ENCODE results near the gene CD84.

Gene CD84

GRCh38 chr1:160504651-160505050, 74.6 kb downstream of the CD84 start:
- Histone ChIP-seq H3K79me2 (ENCODE audit: insufficient read depth, low read length) (peaks cover 42% of the 10 kb centered on the region), H3K9me3 (ENCODE audit: insufficient read depth, low read length) (peaks cover 13% of the 10 kb centered on the region)
- no peak for TF ChIP-seq EZH2phosphoT487 (conservative IDR thresholded peaks at IDR 0.05; ENCODE audit: low read length)
- no peak for TF ChIP-seq CTCF (IDR thresholded peaks at IDR 0.05; ENCODE audit: insufficient read depth, low read length, poor library complexity, severe bottlenecking)

GRCh38 chr1:160503087-160503486, 76.2 kb downstream of the CD84 start:
- Histone ChIP-seq H3K4me2 (ENCODE audit: low read depth, low read length, poor library complexity, severe bottlenecking) (no peak overlapping the region), H3K9ac (ENCODE audit: low read length) (no peak overlapping the region), H3K27ac (ENCODE audit: low read depth, low read length) (no peak overlapping the region), H3K36me3 (ENCODE audit: low read length) (peaks cover 40% of the 10 kb centered on the region), H3F3A (ENCODE audit: insufficient read depth) (no peaks in the 10 kb centered on the region), H2AFZ (ENCODE audit: low read depth, low read length, severe bottlenecking) (no peak overlapping the region), H4K20me1 (ENCODE audit: low read depth, low read length) (no peaks in the 10 kb centered on the region), H3K27me3 (ENCODE audit: low read length) (no peaks in the 10 kb centered on the region), H3K9me2 (replicated peaks; ENCODE audit: insufficient read depth, low read length) (no peaks in the 10 kb centered on the region), H3K9me3 (ENCODE audit: insufficient read depth, low read length) (peaks cover 20% of the 10 kb centered on the region), H3K79me2 (ENCODE audit: insufficient read depth, low read length) (peaks cover 43% of the 10 kb centered on the region), H3K4me3 (ENCODE audit: insufficient read depth, low read length, poor library complexity, severe bottlenecking) (no peak overlapping the region)
- TF ChIP-seq EZH2phosphoT487 (conservative IDR thresholded peaks at IDR 0.05; ENCODE audit: low read length) (no peak), CTCF (IDR thresholded peaks at IDR 0.05; ENCODE audit: insufficient read depth, low read length, poor library complexity, severe bottlenecking) (no peak)

More at GRCh38 chr1:160504651-160505050, 74.6 kb downstream of the CD84 start:
- Histone ChIP-seq H3K27ac (ENCODE audit: low read depth, low read length) (no peak overlapping the region), H2AFZ (ENCODE audit: low read depth, low read length, severe bottlenecking) (no peak overlapping the region), H3K9me2 (replicated peaks; ENCODE audit: insufficient read depth, low read length) (no peaks in the 10 kb centered on the region), H3K9ac (ENCODE audit: low read length) (no peak overlapping the region), H3K4me3 (ENCODE audit: insufficient read depth, low read length, poor library complexity, severe bottlenecking) (no peak overlapping the region), H3K4me2 (ENCODE audit: low read depth, low read length, poor library complexity, severe bottlenecking) (no peak overlapping the region), H3K27me3 (ENCODE audit: low read length) (no peaks in the 10 kb centered on the region), H3F3A (ENCODE audit: insufficient read depth) (peaks cover 2% of the 10 kb centered on the region; the same call in 1 of the 2 replicates), H4K20me1 (ENCODE audit: low read depth, low read length) (no peaks in the 10 kb centered on the region), H3K36me3 (ENCODE audit: low read length) (peaks cover 39% of the 10 kb centered on the region)

- Histone ChIP-seq H3K9me3 (ENCODE audit: insufficient read depth, low read length) (peaks cover 15% of the 10 kb centered on the region; the same call in 1 of the 2 replicates), H3F3A (ENCODE audit: insufficient read depth) (no peaks in the 10 kb centered on the region), H3K9ac (ENCODE audit: low read length) (no peak overlapping the region), H3K27ac (ENCODE audit: low read depth, low read length) (no peak overlapping the region), H4K20me1 (ENCODE audit: low read depth, low read length) (no peaks in the 10 kb centered on the region), H3K9me2 (replicated peaks; ENCODE audit: insufficient read depth, low read length) (no peaks in the 10 kb centered on the region), H3K4me2 (ENCODE audit: low read depth, low read length, poor library complexity, severe bottlenecking) (no peak overlapping the region), H3K4me3 (ENCODE audit: insufficient read depth, low read length, poor library complexity, severe bottlenecking) (no peak overlapping the region), H2AFZ (ENCODE audit: low read depth, low read length, severe bottlenecking) (no peak overlapping the region), H3K27me3 (ENCODE audit: low read length) (no peaks in the 10 kb centered on the region), H3K79me2 (ENCODE audit: insufficient read depth, low read length) (peaks cover 28% of the 10 kb centered on the region), H3K36me3 (ENCODE audit: low read length) (peaks cover 24% of the 10 kb centered on the region)
- TF ChIP-seq EZH2phosphoT487 (conservative IDR thresholded peaks at IDR 0.05; ENCODE audit: low read length) (no peak), CTCF (IDR thresholded peaks at IDR 0.05; ENCODE audit: insufficient read depth, low read length, poor library complexity, severe bottlenecking) (no peak)
Observed at GRCh38 chr1:160500321-160500990, 78.8 kb downstream of the CD84 start.
